GF-D8 (cell line): ENCODE results near the gene INPP5E.

Experiments used
- DNase-seq: peaks from one replicate; lab custom pipeline; 2025; lab: John Stamatoyannopoulos, UW

The INPP5E gene

DNA sequence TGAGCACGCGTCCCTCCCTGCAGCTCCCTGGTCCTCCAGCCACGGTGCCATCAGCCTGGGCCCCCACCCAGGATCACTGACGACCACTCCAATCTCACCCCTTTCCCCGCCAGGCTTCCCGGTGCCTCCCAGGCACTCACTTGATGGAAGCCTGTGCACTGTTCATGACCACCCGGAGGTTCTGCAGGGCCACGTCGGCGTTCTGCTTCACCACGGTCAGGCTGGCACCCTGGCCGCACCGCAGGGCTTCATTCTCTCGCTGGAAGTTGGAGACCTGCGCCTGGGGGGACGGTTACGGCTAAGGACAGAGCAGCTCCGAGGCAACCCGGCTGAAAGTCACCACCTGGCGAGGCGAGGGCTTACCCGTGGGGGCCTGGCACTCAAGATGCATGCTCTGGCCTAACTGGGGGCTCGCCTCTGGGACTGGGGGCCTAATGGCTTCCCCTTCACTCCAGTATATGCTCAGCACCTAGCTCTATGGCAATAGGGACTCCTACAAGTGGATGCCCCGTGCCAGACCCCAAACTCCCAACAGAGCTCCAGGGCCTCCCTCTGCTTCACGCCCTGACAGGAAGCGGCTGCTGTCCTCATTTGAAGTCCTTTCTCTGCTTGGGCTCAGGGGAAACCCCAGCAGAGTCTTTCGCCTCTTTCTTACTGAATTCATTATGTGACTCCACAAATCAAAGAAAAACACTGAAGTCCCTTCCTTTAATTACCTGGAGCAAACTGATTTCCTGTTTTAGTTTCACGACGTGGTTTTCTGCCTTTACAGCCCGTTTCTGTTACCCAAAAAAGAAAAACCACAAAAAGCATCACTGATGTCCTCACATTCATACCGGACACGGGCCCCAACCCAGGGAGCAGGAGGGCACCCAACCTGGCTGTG is 35.5 kb downstream of the INPP5E start:
- DNase-seq: no peak

DNA sequence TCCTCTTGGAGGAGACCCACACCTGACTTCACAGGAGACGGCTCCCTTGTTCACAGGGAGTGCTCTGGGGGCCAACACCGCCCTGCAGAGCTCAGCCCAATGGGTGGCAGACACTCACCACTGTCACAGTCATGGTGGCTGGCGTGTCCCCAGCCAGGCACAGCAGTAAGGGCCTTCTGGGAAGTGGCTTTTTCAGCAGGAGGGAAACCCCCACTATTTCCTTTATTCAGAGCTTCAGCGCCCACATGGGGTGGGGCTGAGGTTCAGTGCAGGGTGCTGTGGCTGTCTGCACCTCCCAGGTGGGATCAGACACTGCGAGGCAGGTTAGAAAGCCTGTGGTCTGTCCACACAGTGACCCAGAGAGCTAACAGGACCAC is 36.1 kb downstream of the INPP5E start:
- no peak for DNase-seq

DNA sequence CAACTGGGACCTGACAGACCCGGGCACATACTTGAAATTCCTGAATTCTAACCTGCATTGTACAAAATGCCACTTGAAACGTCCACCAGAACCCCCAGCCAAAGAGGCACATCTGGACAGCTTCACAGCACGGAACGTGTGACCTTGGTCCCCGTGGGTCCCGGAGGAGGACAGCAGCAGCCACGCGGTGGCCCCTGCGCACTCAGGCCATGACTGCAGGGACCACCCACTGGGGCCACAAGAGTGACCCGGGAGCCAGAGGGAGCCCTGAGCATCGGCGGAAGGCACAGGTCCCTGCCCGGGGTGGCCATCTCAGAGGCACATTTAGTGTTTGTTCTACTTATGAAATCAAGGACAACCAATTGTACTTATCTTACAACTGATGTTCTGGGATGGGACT is 37.6 kb downstream of the INPP5E start:
- DNase-seq: no peak

DNA sequence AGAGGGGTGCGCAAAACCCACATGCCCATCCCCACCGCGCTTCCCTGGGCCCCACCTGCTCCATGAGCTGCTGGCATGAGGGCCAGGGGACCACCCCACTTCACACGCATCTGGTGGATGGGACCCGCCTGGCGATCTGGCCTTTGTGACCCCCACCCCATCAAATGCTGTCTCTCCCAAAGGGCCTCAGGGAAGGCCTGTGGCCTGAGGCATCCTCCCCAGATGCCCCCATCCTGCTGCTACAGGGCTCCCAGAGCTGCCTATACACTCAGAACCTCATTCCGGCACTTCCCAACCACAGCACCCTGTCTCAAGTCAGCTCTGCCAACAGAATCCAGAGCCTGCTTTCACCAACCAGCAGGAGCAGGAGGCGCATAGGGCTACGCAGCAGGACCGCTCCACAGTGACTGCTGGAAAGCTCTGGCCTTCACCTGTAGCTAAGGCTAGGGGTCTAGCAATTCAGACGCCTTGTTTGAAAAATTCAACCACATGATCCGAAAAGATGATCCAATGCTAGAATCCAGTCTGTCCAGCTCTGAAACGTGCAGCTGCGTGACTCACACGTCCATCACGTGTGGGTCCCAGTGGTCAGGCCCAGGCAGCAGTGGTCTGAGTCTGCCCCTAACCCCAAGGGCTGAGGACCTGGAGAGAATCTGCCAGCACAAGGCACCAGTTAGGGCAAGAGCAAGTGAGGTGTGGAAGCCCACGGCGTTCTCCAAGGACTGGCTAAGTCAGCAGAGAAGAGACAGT is 38.3 kb downstream of the INPP5E start:
- no peak for DNase-seq

DNA sequence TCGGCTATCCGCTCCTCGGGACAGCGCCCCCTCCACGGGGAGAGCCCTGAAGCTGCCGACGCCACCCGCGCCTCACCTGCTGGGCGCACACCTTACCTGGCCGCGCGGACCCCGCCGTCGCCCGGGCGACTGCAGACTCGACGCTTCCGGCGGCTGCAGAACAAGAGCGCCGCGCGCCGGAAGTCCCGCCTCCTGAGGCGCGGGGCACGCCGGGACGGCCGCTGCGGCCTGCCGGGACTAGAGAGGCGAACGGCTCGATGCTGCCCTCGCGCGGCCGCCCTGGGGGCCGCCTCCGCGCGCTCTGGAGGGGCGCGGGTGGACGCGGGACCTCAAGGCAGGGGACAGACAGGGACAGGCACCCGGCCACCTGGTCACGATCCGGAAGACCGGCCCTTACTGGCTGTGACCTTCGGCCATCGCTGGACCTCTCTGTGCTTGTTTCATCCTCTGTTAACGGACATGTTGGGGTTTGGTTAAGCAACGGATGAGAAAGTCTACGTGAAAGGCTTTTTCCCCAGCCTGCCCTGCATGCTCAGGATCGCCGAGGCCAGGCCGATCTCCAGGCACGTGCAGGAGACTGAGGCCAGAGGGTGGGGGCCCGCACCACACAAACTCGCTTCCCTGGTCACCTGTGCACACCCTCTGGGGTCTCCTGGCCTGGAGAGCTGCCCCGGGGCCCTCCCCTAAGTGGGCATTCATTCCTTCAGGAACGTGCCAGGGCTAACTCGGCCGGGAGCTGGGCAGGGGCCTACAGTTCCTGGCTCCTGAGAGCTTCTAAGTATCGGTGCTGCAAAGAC is 39.4 kb downstream of the INPP5E start, which contains the start of gene SNAPC4:
TSS of gene SNAPC4 (minus strand) at position 133 of the 797 bp plus-strand sequence. CDS start 1,742 bp downstream, outside the sequence.
- DNase-seq: peak; percentile 50

DNA sequence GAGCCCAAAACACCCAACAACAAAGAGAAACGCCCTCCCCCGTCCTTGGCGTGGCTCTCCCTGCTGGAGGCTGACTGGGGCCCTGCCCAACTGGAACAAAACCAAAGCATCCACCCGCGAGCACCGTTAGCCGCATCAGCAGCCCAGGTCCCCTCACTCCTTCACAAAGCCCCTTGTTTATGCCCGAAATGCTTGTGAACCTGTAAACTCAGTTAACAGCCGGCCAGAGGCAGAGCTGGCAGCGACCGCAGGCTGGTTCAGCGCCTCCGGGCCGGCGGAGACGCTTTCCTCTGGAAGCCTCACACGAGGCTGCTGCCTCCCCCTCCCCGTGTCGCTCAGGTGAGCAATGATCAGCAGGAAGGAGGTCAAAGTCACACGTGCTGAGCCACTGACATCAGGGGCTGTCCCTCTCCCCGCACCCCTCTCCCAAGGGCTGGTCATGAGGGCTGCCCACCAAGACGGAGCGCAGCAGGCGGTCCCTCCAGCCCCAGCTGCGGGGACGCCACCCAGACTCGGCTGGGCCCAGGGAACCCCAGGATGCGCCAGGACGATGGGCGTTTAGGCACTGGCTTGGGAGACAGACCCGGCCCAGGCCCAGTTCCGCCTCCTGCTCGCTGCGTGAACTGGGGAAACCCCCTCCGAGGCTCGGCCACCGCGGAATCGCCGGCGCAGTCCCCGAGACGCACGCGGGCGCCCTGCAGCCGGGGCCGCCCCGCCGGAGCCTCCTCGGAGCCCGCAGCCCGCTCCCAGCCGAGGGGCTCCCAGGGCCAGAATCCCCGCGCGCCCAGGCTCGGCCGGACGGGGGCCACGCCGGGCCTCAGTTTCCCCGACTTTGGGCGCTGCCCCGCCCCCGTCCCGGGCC is 40.2 kb downstream of the INPP5E start:
- DNase-seq: no peak

DNA sequence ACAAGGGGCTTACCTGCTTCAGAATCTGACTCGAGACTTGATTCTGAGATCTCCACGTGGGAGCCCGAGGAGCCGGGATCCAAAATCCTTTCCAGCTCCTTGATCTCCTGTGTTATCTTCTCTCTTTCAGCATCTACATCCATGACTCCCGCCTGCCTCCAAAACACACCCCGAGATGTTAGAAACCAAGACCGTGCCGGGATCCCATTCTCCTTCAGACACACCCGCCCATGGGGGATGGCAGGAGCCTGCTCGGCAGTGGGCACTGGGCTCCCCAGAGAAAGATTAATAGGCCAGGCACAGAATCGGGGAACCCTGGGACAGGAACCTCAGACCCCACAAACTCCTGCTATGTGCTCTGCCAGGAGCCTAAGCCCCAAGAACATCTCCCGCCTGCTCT is 41.4 kb downstream of the INPP5E start:
- DNase-seq: no peak

DNA sequence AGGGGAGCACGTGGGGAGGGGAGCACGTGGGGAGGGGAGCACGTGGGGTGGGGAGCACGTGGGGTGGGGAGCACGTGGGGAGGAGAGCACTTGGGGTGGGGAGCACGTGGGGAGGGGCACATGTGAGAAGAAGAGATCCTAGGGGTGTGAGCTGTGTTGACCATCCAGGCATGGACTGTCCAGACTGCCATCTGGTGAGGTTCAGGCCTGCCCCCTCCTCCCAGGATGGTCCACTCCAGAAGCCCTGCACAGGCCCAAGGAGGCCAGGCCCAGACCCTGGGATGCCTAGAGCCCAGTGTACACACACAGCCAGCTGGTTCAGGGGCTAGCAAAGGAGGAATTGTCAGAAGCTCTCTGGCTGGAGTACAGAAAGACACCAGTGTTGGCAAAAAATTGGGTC is 42.0 kb downstream of the INPP5E start:
- no peak for DNase-seq

DNA sequence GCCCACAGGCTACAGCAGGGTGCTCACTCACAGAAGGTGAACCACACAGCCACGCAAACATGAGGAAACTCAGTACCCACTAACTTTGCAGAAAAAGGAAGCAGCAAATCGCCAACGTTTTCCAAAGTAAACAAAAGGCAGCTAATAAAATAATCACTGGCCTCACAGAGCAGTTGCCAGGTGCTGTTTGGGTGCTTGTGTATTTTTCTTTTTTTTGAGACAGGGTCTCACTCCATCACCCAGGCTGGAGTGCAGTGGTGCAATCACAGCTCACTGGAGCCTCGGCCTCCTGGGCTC is 43.5 kb downstream of the INPP5E start:
- DNase-seq: no peak

DNA sequence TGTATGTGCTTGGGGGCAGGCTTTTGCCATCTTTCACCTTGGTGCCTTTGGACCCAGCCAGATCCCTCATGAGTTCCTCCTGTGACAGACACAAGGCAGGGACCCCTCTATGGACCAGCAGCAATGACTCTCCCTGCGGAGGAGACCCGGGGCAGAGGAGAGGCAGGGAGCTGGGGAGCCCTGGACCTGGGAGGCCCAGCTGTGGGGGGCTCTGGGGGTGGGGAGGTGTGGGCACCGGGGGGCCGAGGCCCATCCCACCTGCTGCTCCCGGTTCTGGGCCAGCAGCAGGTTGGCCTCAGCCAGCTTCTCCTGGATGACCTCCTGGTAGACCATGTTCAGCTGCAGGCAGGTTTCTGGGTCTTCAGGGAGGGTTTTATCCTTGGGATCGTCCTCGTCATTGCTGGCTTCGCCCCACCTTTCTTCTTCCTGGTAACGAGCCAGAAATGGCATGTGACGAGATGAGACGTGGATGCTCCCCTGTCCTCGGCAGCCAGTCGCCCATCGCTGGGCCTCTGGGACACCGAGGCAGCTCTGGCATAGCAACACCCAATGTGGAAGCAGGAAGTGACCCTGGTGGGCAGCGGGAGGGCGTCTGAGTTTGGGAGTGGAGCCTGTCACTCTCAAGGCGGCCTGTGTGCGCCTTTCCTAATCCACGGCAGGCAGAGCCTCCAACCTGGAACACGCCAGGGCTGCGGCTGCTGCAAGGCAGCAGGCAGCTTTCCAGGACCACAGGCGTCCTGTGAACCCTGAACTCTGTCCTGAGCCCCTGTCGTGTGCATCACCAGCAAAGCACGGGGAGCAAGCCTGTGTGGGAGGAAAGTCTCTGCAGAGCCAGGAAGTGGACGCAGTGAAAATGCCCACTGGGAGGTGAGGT is 44.1 kb downstream of the INPP5E start:
- no peak for DNase-seq

DNA sequence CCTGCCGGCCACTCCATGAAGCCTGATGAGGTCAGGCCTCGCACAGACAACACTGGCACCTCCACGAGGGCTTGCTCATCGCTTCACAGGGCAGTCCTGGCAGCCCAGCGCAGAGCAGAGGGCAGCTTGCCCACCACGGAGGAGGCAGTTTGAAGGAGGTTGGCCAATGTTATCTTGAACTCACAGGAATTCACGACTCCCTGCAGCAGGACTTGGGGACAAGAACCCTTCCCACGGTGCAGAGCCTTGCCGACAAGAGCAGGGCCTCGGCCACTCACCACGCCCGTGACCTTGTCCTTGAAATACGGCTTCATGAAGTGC is 44.7 kb downstream of the INPP5E start:
- no peak for DNase-seq

DNA sequence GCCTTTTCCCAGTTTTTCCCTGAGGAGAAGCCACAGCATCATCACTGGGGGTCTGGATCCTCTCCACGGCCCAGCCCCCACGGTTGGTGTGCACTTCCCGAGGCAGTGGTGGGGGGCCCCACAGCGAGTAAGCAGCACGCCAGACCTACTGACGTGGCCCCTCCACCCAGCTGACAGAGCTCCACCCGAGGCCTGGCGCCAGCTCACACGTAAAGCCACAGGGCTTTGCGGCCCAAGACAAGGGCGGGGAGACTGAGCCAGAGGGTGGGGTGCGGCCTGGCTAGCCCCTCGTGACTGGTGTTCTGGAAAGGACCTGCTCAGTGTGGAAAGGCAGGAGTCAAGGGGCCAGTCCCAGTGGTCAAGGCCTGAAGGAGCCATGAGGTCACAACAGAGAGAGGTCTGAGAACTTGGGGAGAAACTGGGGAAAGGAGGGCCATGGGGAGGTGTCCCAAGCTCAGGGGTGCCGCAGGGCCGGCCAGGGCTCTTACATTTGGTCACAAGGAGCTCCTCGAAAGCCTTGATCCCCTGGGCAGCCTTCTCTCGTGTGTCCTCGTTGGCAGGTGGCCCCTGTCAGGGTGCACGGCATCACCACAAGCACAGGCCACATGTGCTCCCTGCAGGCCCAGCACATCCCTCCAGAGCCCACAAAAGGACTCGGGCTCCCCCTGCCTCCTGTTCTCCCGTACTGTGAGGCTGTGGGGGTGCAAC is 45.2 kb downstream of the INPP5E start:
- DNase-seq: no peak

DNA sequence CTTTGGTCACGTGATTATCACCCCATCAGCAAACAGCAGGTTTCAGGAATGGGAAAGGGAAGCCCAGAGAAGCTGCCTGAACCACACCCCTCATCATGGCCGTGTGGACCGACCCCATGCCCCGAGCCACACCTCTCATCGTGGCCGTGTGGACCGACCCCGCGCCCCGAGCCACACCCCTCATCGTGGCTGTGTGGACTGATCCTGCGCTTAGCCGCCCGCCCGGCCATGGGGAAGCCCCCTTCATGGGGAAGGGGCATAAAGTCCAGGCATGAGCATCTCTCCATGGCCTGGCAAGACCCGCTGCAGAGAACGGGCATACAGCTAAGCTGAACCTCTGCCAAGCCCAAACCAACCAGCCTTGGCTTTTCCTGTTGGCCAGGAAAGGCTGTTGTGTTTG is 46.1 kb downstream of the INPP5E start:
- DNase-seq: no peak

DNA sequence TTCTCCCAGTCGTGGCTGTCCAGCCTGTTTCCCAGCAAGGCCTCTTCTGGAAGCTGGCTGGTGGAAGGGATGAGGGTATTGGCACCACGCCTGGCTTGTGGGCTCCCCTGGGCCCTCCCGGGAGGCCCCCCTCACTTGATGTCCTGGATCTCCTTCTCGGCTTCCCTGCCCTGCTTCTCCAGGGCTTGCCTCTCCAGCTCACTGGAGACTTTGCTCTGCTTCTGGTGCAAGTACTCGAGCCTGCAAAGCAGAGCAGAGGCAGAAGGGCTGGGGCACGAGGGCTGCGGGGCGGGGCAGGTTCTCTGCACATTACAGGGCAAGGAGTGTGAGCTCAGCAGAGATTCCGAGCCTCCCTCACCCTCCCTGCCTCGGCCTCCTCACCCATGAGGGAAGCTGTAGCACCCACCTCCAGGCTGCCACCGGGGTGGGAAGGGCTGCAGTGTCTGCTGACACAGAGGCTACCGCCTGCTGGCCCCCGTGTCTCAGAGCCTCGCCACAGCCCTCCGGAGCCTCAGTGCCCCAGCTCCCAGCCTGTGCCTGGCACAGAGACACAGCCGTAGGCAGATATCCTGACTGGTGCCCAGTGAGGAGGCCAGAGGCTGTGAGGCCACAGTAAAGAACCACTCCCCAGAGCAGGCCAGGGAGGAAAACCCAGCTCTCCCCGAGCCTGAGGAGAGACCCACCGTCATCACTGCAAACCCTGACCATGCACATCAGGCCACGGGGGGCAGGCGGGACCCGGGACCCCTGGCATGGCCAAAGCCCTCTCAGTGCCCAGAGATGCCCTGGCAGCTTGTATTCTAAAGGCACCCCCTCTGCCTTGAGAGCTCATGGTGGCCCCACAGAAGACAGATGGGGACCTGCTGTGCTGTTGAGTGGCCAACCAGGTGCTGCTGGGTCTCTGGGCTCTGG is 46.9 kb downstream of the INPP5E start:
- DNase-seq: no peak

DNA sequence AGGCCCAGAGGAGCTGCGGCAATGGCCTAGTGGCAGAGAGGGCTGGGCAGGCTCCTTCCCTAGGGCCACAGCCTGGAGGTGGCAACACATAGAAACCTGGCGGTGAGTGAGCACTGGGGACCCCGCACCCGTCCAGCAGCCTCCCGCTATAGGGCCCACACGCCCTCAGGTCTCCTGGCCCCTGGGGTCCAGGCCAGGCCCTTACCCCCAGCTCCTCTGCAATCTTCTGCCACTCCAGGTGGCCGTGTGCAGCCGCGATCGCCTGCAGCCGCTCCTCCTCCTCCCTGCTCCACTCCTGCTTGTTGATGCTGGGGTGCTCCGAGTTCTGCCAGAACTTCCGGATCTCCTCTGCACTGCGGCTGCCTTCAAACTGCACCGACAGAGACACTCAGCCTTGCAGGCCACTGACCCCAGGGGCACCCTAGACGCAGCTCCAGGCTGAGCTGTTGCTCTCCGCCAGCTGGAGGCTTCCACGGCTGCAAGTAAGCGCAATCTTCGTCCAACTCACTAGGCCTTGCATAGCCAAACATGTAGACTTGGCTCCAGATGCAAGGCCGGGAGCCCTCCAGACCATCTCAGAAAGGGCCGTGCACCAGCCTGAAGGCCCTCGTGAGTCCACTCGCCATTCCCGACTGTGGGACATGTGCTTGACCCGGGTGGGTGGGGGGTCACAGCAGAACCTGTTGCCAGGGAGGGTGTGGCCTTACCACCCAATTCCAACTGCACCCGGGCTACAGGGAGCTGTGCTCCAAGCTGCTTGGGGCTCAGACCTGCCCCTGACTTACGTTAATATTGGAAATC is 47.7 kb downstream of the INPP5E start:
- DNase-seq: no peak

DNA sequence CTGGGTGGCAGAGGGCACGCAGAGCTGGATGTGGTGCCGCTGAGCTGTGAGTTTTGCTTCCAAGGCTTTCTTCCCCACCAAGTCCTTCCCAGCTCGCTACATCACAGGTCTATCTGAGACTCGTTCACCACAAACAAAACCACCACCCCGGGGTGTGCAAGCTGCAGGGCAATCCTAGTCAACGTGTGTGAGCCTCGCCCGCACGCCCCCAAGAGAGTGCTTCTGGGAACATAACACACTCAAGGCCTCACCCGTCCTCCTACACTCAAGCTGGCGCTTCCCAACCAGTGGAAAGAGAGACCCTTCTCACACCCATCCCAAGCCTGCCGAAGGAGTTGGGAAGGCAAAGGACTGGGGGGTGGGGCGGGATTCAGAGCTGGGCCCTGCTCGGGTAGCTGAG is 50.2 kb downstream of the INPP5E start:
- DNase-seq: no peak

DNA sequence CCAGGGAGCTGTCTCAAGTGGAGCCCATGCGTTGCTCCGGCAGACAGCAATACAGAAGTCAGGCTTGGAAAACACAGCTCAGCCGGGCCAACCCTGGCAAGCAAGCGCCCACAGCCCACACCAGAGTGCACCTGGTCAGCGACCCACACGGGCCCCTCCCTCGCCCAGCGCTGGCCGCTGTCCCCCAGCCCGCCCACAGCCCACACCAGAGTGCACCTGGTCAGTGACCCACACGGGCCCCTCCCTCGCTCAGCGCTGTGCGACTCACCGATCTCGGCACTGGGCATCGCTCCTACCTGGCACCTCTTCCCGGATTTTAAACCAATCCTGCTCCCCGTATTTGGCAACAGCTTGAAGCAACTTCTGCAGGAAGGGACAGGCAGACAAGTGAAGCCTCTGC is 52.4 kb downstream of the INPP5E start:
- DNase-seq: no peak

DNA sequence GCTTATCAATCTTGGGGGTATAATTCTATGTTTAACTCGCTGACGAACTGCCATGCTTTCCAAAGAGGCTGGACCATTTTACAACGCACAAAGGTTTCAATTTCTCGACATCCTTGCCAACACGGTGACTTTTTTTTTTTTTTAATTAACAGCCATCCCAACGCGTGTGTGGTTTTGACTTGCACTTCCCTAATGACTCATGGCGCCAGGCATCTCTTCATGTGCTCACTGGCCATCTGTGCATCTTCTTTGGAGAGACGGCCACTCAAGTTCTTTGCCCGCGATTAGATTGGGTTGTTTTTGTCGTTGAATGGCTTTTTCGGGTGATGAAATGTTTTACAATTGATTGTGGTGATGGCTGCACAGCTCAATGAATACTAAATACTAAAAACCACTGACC is 53.6 kb downstream of the INPP5E start:
- DNase-seq: no peak
